ENCODE data around the gene CLMP.

The CLMP gene

GRCh38 chr11:123132881-123133280 lies 62.2 kb downstream of the CLMP start:
- TF ChIP-seq ZC3H10 (CRISPR knock-in tag; IDR thresholded peaks at IDR 0.05) (no peak), BACH2 (CRISPR knock-in tag; IDR thresholded peaks at IDR 0.05; ENCODE audit: borderline replicate concordance) (no peak), PPARA (CRISPR knock-in tag; IDR thresholded peaks at IDR 0.05; ENCODE audit: borderline replicate concordance) (no peak), ISL1 (CRISPR knock-in tag; IDR thresholded peaks at IDR 0.05) (no peak), CSRNP3 (CRISPR knock-in tag; IDR thresholded peaks at IDR 0.05) (no peak), ESRRG (CRISPR knock-in tag; IDR thresholded peaks at IDR 0.05) (no peak), ARNTL (CRISPR knock-in tag; IDR thresholded peaks at IDR 0.05; ENCODE audit: borderline replicate concordance, low read depth) (no peak), CREB5 (CRISPR knock-in tag; IDR thresholded peaks at IDR 0.05; ENCODE audit: low read depth) (no peak), ZFP3 (CRISPR knock-in tag; IDR thresholded peaks at IDR 0.05) (no peak), POU6F1 (CRISPR knock-in tag; IDR thresholded peaks at IDR 0.05; ENCODE audit: borderline replicate concordance, low read depth) (no peak), TOX (CRISPR knock-in tag; IDR thresholded peaks at IDR 0.05; ENCODE audit: borderline replicate concordance) (no peak), ZFP30 (CRISPR knock-in tag; IDR thresholded peaks at IDR 0.05) (no peak), CSDC2 (CRISPR knock-in tag; IDR thresholded peaks at IDR 0.05) (no peak), SNAI2 (CRISPR knock-in tag; IDR thresholded peaks at IDR 0.05) (no peak), TCF4 (CRISPR knock-in tag; IDR thresholded peaks at IDR 0.05; ENCODE audit: borderline replicate concordance) (no peak), GLIS3 (CRISPR knock-in tag; IDR thresholded peaks at IDR 0.05) (no peak), ZNF8 (CRISPR knock-in tag; IDR thresholded peaks at IDR 0.05) (no peak), PATZ1 (CRISPR knock-in tag; IDR thresholded peaks at IDR 0.05; ENCODE audit: borderline replicate concordance) (no peak), OSR1 (CRISPR knock-in tag; IDR thresholded peaks at IDR 0.05) (no peak)
- no peak for ATAC-seq

- ATAC-seq = peak; percentile 47
Measured at GRCh38 chr11:123132034-123132766, 62.8 kb downstream of the CLMP start.

- peak; percentile 84 for ATAC-seq
- TF ChIP-seq CREB5 (CRISPR knock-in tag; IDR thresholded peaks at IDR 0.05; ENCODE audit: low read depth) = no peak
- no peak for TF ChIP-seq ZFP3 (CRISPR knock-in tag; IDR thresholded peaks at IDR 0.05)
- TF ChIP-seq RARB (CRISPR knock-in tag; IDR thresholded peaks at IDR 0.05) = no peak
- no peak for TF ChIP-seq TSHZ2 (CRISPR knock-in tag; IDR thresholded peaks at IDR 0.05)
- TF ChIP-seq ZNF70 (CRISPR knock-in tag; IDR thresholded peaks at IDR 0.05) = no peak
- no peak for TF ChIP-seq TOX (CRISPR knock-in tag; IDR thresholded peaks at IDR 0.05; ENCODE audit: borderline replicate concordance)
- no peak for TF ChIP-seq ESRRG (CRISPR knock-in tag; IDR thresholded peaks at IDR 0.05)
- TF ChIP-seq ARNTL (CRISPR knock-in tag; IDR thresholded peaks at IDR 0.05; ENCODE audit: borderline replicate concordance, low read depth) = no peak
- TF ChIP-seq CSDC2 (CRISPR knock-in tag; IDR thresholded peaks at IDR 0.05) = no peak
- TF ChIP-seq ZC3H10 (CRISPR knock-in tag; IDR thresholded peaks at IDR 0.05) = no peak
Measured at GRCh38 chr11:123129920-123130319, 65.1 kb downstream of the CLMP start.

Data from SK-N-SH treated with all-trans-retinoic acid at 6 μM for 48 hours (cell line).